ENCODE data around the gene TSC22D4.
A peak's percentile ranks its signal among the peaks of the same experiment; 100 is the strongest.

DNA sequence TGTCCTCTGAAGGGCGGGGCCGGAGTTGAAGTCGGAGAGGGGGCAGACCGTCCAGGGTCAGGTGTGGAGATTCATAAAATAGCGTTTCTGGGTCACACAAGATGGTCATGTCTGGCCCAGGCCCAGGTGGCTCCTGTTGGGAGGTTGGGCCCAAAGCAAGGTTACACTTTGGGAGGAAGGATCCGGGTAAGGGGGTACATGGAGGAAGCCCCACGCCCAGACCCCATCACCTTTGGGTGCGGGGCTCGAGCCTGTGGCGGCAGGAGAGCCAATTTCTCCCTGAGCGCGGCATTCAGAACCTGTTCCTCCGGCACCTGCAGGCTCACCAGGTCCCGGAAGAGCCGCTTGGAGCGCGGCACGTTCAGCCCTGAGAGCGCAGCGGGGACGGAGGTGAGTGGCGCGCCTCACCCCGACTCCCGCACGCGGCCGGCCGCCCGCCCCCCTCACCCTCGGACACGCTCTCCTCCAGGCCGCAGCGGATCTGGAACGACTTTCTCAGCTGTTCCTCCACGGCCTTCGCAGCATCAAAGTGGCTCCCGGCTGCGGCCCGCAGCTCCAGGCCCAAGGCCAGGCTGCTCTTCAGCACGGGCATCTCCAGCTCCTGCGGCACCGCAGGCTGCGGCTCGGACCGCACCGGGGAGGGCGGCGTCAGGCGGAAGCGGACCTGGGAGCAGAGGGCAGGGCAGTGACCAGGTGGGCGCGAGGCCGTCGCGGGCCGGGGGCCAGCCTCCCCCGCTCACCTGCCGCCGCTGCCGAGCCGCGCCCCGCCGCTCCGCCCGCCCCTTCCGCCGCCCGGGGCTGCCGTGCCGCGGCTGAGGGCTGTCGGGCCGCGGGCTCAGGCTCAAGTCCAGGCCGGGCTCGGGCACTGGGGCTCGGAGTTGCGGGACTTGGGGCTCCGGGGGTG is 43.4 kb downstream of the TSC22D4 start:
- TF ChIP-seq SMARCC2 (IDR thresholded peaks at IDR 0.05; ENCODE audit: low read depth) (no peak), NR2C2 (CRISPR knock-in tag; IDR thresholded peaks at IDR 0.05) (no peak), NR2C2 (tag; IDR thresholded peaks at IDR 0.05) (peak; percentile 53), POLR2AphosphoS5 (IDR thresholded peaks at IDR 0.05; ENCODE audit: control insufficient read depth, insufficient read depth, low read depth, low read length) (peak; percentile 63; the same call in 1 of the 2 replicates), TCF7 (IDR thresholded peaks at IDR 0.05; ENCODE audit: borderline replicate concordance) (no peak), NFE2L1 (tag; IDR thresholded peaks at IDR 0.05; ENCODE audit: borderline replicate concordance, low read depth) (no peak), POLR2A (conservative IDR thresholded peaks at IDR 0.05) (peak; percentile 77), STAG1 (CRISPR knock-in tag; IDR thresholded peaks at IDR 0.05; ENCODE audit: borderline replicate concordance) (no peak), ZNF140 (CRISPR knock-in tag; IDR thresholded peaks at IDR 0.05) (no peak), REST (IDR thresholded peaks at IDR 0.05; ENCODE audit: borderline replicate concordance) (no peak), REST (CRISPR knock-in tag; IDR thresholded peaks at IDR 0.05; ENCODE audit: low read depth) (no peak; the same call in 1 of the 2 replicates), HDAC2 (IDR thresholded peaks at IDR 0.05) (no peak)
- TF ChIP-seq, protein P1, sequence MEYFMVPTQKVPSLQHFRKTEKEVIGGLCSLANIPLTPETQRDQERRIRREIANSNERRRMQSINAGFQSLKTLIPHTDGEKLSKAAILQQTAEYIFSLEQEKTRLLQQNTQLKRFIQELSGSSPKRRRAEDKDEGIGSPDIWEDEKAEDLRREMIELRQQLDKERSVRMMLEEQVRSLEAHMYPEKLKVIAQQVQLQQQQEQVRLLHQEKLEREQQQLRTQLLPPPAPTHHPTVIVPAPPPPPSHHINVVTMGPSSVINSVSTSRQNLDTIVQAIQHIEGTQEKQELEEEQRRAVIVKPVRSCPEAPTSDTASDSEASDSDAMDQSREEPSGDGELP (CRISPR knock-in tag; IDR thresholded peaks at IDR 0.05; ENCODE audit: borderline replicate concordance): peak; percentile 78
- TF ChIP-seq, protein P2, sequence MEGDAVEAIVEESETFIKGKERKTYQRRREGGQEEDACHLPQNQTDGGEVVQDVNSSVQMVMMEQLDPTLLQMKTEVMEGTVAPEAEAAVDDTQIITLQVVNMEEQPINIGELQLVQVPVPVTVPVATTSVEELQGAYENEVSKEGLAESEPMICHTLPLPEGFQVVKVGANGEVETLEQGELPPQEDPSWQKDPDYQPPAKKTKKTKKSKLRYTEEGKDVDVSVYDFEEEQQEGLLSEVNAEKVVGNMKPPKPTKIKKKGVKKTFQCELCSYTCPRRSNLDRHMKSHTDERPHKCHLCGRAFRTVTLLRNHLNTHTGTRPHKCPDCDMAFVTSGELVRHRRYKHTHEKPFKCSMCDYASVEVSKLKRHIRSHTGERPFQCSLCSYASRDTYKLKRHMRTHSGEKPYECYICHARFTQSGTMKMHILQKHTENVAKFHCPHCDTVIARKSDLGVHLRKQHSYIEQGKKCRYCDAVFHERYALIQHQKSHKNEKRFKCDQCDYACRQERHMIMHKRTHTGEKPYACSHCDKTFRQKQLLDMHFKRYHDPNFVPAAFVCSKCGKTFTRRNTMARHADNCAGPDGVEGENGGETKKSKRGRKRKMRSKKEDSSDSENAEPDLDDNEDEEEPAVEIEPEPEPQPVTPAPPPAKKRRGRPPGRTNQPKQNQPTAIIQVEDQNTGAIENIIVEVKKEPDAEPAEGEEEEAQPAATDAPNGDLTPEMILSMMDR (IDR thresholded peaks at IDR 0.05 in 2 of 3, conservative IDR thresholded peaks at IDR 0.05 in 1 of 3; ENCODE audit: insufficient read depth in 2 of 3, low read depth in 1 of 3, low read length in 3 of 3): no peak

All from K562 (cell line).